Measurements from ENCODE around the gene ZNF648.
A peak's percentile ranks its signal among the peaks of the same experiment; 100 is the strongest.
"Not testable (repeated sequence)": the region's sequence is repeated elsewhere in the genome, so short reads cannot be mapped to it uniquely, and the experiment has no call there.

ZNF648 gene

DNA sequence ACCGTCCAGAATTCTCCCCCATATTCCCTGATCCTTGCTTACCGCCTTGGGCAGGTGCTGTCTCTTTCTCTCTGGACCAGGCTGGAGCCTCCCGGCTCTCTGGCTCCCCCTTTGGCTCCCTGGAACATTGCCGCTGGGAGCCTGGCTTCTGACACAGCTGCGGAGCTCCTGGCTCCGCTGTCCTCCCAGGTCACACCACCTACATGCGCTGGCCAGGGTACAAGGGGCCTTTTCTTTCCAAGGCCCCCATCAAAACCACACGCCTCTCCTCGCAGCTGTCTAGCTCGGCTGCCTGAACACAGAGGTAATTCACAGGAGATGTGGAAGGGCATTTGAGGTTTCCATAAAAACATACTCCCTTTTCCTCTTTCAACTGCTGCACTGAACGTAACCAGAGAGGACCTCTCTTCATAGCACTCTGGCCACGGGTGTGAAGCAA is 7.5 kb upstream of the ZNF648 start:
- DNase-seq (ENCODE audit: low read depth in 3 of 3): peak in 1 of 3 experiments; percentile 18

DNA sequence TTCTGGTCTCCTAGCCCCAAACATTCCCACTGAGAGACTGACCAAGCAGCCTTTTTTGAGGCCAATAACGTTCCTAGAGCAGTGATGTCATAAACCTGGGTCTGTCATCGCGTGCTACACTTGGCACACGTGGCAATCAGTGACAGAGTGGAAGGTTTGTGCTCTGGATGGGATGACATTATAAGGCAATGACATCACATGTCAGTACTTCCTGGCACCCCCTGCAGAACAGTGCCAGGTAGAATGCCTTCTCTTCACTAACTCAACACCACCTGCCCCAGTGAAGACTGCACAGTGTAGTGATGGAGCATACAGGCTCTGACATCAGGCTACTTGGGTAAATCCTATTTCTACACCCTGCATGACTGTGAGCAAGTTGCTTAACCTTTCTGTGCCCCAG is 5.4 kb upstream of the ZNF648 start:
- DNase-seq (ENCODE audit: low read depth in 3 of 3): no peak

DNA sequence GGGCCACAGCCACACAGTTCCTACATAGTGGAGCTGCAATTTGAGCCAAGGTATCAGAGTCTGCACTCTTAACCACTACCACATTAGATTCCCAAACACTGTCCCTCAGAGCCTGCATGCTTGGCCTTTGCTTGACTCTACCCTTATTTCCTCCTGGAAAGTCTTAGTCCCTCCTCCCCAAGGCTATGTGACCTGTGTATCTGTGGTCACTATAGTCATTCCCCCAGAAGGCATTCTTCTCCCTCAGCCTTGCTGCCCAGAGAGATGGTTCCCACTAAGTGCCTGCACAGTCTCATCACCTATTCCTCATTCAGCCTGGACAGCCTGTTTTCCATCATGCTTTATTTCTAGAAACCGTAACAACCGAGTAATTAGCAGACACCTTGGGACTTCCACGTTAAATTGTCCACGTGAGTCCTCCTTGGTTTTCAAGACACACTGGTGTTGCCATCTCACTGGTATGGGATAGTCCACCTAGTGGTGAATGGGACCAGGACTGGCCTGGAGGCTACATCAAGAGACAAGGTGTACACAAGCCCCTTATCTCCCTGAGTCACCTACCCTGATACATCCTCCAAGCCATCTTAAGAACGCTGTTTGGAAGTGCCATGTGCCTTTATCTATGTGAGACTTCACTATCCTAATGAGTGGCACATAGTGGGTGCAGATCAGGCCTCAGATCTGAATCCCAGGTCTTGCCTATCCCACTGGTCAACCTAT is 3.8 kb upstream of the ZNF648 start:
- DNase-seq (ENCODE audit: low read depth in 3 of 3): no peak

DNA sequence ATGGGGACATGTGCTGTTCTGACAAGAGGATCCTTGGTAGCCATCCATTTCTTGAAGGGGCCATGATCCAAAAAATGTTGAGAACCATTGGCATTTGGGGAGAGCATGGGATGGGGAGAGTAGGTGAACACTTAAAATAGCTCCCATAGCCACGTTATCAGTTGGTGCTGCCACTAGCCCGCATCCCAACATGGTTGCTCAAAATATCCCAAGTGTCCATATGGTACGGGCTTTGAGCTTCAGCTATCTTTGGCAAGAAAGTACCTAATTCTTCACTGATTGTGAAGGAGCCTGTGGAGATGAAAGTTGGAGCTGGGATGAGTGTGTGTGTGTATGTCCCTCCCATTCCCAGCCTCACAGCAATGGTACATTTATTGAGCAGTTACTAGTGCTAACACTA is 3.1 kb upstream of the ZNF648 start:
- DNase-seq (ENCODE audit: low read depth in 3 of 3): no peak

DNA sequence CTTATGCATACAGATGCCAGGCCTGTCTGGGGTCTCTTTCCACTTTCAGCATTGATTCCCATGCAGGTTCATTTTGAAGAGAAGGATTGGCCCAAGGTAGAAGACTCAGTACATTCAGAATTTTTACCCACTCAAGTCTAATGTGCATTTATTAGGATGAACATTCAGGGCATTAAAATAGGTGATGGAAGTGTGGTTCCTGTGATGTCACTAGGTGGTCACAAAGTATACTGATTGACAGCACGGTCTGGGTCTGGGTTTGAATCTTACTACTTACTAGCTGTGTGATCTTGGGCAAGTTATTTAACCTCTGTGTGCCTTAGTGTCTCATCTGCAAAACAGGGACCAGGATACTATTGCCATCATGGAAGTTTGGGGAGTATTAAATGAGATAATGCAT is 711 bp upstream of the ZNF648 start:
- DNase-seq (ENCODE audit: low read depth in 3 of 3): no peak

DNA sequence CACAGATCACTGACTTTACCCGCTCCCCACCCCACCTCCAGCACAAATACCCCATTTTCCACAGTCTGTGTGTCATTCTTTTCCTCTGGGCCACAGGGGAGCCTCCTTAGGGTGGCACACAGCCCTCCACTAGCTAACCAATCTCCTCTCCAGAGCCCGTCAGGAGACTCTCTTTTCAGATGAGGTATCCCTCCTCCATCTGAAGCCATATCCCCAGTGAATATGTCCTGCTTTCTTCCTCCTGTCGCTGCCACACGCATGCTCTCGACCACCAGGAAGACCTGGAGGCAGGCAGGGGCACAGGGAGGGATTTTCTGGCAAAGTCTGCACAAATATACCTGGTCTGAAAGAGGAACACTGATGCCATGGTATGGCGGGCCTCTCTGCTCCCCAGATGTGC is 635 bp downstream of the ZNF648 start:
- no peak for DNase-seq (ENCODE audit: low read depth in 3 of 3)

DNA sequence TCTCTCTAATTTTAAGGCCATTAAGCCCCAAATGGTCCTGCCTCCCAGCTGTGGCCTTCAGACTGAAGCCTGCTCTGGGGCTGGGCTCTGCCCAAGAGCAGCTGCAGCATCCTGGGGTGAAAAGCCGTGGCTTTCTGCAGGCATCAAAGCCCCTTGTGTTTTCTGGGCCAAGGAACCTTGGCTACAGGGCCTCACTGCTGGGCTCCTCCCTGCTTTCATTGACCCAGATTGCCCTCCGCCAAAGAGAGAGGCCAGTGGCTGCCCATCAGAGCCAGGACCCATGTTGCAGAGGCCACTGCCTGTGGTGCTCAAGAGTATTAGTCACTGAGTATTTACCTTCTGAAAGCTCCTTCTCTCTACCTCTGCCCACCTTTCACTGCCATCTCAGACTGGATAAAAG is 1.6 kb downstream of the ZNF648 start:
- no peak for DNase-seq (ENCODE audit: low read depth in 3 of 3)

DNA sequence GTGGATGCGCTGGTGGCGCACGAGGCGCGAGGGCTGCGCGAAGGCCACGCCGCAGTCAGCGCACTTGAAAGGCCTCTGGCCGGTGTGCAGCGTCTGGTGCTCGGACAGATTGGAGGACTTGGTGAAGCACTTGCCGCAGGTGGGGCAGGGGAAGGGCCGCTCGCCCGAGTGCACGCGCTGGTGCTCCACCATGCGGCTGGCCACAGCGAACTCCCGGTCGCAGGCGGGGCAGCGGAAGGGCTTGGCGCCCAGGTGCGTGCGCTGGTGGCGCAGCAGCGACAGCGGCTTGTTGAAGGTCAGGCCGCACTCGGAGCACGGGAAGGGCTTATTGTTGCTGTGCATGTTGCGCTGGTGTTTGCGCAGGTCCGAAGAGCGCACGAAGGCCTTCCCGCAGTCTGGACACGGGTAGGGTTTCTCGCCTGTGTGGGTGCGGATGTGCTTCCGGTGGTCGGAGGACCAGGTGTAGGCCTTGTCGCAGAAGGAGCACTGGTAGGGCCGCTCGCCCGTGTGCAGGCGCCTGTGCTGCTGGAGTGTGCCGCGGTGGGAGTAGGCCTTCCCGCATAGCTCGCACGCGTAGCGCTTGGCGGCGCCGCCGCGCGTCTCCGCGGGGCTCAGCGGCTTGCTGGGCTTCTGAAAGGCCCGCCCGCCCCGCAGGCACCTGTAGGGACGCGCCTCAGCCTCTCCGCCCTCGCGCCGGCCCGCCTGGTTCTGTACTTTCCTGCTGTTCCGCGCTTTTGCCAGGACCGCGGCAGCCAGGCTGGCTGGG is 4.7 kb downstream of the ZNF648 start:
- DNase-seq (ENCODE audit: low read depth in 3 of 3): no peak

DNA sequence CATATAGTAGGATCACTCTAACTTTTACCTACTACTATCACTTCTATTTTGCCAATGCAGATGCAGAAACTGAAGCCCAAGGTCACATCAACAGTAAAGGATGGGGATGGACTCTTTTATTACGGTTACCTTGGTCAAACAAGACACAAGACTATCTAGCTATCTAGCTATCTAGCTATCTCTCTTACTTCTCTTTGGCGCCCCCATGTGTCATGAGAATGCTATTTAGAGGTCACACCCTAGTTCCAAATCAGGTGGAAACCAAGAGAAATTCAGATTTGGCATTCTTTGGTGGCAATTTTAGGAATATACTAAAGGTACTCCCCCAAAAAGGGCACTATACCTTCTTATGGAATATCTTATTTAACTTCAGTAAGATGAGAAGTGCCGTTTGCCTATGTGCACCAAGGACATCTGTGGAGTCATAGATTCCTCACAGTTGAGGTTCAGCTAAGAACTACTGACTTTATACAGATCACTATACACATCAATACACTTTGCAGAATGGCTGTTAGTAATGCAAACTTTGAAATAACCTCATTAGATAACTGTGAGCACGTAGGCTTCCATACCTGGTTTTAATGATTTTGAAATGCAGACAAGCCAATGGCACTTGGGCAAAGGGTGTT is 6.7 kb downstream of the ZNF648 start:
- peak; percentile 16 to 37 (median 27) for DNase-seq (ENCODE audit: low read depth in 3 of 3)

DNA sequence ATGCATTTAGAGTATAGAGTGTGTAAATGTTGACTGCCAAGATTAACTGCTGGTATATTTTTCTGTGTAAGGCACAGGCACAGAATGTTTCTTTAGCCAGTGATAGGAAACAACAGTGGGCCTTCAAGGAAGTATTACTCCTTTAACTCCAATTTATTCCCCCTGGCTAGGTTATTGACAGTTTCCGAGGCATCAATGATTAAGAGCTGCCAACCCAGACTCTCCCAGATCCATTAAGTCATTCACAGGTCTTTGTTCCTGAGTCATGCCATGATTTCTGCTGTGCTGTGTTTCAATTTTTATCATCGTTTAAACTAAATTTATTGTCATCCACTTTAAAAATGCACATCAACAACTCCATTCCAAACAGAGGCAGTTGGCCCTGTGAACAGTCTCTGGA is 9.2 kb downstream of the ZNF648 start:
- DNase-seq (ENCODE audit: low read depth in 3 of 3): no peak

DNA sequence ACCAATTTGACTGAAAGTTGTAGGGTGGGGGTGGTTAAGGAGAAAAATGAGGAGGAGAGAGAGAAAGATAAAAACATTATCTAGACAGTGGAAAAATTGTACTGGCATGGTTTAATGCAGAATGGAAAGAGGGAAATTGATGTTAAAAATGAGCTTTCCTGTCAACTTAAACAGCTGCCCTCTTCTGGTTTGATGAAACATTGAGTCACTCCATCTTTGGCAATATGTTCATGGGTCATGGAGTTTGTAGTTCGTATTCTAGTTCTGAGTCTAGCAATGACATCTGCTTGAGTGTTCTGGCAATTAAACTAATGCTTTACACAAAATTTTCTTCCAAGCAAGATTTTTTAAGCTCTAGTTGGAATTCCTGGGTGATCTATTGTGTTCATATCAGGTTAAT is 9.6 kb downstream of the ZNF648 start:
- no peak for DNase-seq (ENCODE audit: low read depth in 3 of 3)

DNA sequence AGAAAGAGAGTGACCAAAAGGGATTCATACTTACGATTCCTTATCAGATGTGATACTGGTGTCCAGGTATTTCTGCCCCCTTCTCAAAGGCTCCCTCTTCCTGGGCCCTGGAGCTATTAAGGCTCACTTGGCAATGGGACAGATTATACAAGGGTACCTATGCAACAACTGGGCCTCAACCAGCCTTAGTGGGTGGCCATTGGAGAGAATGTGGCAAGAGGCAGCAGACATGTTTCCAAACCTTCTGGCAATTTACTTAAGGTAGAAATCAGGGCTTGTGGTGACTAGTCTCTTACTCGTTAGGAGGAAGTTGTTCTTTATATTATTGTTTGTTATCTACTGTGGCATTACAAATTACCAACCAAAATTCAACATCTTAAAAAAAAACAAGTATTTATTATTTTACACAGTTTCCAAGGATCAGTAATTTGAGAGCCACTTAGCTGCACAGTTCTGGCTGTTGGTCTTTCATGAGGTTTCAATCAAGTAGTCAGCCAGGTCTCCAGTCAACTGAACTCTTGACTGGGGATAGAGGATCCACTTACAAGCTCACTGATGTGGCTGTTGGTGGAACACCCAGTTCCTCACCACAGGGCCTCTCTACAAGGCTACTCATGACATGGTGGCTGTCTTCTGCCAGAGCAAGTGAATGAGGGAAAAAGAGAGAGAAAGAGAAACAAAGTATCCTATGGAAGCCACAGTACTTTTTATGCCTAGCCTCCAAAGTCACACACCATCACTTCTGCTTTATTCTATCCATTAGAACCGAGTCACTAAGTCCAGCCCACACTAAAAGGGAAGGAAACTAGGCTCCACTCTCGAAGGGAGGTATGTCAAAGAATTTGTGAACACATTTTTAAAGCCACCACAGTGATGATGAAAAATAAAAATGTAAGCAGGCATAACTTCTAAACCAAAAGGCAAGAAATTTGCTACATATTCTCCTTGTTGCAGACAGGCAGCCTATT is 10.7 kb downstream of the ZNF648 start:
- no peak for DNase-seq (ENCODE audit: low read depth in 3 of 3)

DNA sequence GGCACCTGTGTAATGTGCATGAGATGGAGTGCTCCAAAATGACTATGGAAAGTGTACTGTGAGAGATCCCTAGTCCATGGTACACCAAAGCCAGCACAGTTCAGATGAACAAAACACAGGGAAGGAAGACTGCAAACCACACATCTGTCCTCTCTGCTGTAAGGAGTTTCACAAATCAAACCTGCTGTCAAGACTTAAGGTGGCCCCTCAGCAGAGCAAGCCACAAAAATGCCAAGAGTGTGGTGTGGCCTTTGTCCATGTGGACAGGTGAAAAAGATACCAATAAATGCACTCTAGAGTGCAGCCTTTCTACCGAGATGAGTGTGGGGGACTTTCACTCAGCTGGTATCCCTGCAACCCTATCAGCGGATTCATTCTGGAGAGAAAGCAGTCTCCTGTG is 12.9 kb downstream of the ZNF648 start:
- no peak for DNase-seq (ENCODE audit: low read depth in 3 of 3)

DNA sequence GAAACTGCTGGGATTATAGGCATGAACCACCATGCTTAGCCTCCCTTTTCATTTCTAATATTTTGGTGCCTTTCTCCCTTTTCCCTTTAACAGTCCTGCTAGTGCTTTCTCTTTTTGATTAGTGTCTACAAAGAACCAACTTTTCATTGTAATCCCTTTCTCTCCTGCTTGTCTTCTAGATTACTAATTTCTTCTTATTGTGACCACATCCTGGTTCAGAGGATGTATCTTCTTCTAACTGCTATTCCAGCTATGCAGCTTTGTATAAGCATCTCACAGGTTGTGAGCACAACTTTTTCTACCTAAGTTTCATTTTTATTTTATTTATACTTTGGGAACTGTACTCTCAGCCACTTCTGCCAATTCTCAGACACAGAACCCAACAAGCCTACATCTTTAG is 14.7 kb downstream of the ZNF648 start:
- no peak for DNase-seq (ENCODE audit: low read depth in 3 of 3)

DNA sequence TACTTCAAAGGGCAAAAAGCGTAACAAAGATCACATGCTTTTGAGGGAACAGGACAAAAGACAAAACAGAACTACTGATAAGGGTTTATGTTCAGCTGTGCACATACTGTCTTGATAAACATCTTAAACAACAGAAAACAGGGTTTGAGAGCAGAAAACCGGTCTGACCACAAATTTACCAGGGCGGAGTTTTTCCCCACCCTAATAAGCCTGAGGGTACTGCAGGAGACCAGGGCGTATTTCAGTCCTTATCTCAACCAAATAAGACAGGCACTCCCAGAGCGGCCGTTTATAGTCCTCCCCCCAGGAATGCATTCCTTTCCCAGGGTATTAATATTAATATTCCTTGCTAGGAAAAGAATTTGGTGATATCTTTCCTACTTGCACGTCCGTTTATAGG is 16.0 kb downstream of the ZNF648 start:
- not testable (repeated sequence) for DNase-seq (ENCODE audit: low read depth in 3 of 3)

DNA sequence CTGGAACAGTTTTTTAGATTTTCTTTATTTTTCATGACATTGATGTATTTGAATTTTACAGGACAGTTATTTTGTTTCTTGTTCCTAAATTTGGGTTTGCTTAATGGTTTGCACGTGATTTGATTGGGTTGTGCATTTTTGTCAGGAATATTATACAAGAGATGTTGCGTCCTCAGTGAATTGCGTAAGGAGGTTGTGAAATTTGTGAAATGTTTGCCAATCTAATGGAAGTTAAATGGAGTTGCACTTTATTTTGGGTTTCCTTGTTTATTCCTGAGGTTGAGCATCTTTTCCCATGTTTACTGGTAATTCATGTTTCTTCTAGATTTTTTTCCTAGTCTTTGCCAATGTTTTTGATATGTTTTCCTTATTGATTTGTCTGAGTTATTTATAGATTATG is 19.9 kb downstream of the ZNF648 start:
- DNase-seq (ENCODE audit: low read depth in 3 of 3): no peak

DNA sequence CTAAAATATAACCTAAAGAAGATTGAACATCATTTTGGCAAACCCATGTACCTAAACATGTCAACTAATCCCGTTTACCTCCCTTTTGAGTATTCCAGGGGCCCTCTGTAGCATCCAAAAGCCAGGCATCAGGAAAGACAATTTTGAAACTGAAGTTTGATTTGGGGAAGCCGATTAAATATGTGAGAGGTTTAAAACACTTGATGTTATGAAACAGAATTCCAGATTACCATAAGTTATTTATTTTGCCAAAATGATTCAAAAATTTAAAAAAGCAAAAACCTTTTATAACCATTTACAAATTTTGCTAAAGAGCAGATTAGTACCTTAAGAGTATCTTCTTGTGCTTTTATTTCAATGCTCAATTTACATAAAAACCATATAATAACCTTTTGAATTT is 23.3 kb downstream of the ZNF648 start:
- DNase-seq (ENCODE audit: low read depth in 3 of 3): no peak

DNA sequence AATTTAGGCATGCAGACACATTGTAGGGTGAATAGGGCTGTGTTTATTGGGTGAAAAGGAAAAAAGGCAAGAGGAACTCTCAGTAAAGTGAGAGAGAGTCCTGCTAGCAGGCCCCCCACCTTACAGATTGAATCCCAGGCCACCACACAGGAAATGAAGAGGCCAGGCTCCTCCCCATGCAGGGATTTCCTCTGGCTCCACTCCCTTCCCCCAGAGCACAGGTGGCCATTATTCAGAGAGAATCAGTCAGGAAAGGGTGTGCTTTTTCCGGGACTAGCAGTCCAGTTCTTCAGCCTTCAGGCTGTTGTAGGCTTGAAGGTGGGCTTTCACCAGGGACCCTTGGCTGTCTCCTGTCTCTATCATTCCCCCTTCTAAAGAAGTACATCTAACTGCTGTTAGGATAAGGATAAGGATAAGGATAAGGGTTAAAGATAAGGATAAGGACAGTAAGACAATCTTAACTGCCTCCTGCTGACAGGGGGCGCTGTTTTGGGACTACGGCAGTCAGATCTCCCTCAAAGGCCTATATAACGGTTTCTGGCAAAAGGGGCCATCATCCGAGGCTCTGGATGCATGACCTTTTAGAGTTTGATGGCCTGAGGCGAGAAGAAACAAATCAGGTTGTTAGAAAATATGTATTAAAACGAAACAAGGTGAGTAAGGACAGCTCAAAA is 26.3 kb downstream of the ZNF648 start:
- peak in 1 of 3 experiments; percentile 9 for DNase-seq (ENCODE audit: low read depth in 3 of 3)

DNA sequence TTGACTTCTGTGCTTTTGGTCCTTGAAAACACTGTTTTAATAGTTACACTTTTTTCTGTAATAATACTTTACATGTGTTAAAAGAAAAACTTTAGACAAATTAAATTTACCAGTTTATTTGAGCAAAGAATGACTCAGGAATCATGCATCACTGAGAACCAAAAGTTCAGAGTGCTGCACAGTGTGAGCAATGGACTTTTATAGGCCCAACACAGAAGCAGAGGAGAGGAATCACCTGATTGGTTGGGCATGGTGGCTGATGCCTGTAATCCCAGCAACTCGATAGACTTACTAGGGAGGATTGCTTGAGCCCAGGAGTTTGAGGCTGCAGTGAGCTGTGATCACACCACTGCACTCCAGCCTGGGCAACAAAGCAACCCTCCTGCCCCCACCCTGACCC is 29.3 kb downstream of the ZNF648 start:
- DNase-seq (ENCODE audit: low read depth in 3 of 3): no peak

DNA sequence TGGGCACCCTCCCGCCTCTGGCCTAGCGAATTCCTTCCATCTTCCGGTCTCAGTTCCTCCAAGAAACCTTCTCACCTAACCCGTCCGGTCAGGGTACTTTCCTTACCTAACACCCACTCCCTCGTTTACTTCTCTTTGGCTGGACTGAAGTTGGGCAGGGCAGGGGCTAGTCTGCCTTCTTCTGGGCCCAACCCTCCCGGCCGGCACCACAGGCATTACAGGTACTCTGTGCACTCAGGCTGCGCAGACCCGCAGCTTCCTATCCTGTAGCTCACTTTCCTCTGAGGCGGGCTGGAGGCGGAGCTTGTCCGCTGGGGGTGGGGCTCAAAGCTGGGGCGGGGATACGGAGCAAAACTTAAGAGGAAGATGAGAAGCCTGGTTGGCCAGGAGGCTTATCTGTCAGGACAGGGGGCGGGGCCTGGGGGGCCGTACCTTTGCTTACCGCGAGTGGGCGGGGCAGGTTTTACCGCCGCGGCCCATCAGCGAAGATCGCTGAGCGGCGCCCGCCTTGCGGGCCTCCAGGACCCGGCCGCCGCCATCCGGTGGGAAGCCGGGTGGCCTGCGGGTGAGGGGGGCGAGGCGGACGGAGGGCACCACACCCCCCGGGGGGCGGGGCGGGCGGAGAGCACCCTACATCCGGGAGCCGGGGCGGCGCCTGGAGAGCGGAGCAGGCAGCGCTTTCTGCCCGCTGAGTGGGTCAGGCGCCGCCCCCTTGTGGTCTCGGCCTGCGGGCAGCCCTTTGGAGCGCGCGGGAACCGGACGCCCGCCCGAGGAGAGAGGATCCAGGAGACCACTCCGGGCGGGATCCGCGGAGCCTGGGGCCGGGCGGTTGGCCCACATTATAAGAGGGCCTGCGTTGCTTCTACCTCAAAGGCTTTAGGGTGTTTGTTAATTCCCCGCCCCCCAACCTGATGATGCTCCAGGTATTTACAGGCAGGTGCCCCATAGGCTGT is 31.9 kb downstream of the ZNF648 start:
- peak; percentile 94 to 99 (median 95) for DNase-seq (ENCODE audit: low read depth in 3 of 3)

Data from stimulated activated CD4-positive, alpha-beta T cell treated with anti-CD3 and anti-CD28 coated beads, TNF-alpha, amount 100 ng/mL, for 24 hours (primary cell).